Trophoblast cell (in vitro differentiated cells and primary cell): ENCODE results near the gene TMEM41A.

Source experiments
- DNase-seq, 2 donors: peaks; one replicate each; pipeline ENCODE4 v3.0.0-alpha.2; 2016
- H2AFZ ChIP-seq: 2 replicates; pipeline ENCODE4 v1.6.1; 2013; ENCODE audit warnings: low read length, moderate library complexity, mild to moderate bottlenecking; ENCODE audit not compliant: insufficient read depth, poor library complexity
- H2AK5ac ChIP-seq: 2 replicates; pipeline ENCODE4 v1.6.1; 2013; ENCODE audit warnings: mild to moderate bottlenecking, low read length
- H2BK120ac ChIP-seq: 2 replicates; pipeline ENCODE4 v1.6.1; 2013; ENCODE audit warnings: low read length, mild to moderate bottlenecking, moderate library complexity; ENCODE audit not compliant: insufficient read depth, poor library complexity
- H2BK12ac ChIP-seq: 2 replicates; pipeline ENCODE4 v1.6.1; 2013; ENCODE audit warnings: mild to moderate bottlenecking, low read length, moderate library complexity
- H2BK5ac ChIP-seq: 2 replicates; pipeline ENCODE4 v1.6.1; 2013; ENCODE audit warnings: low read length, low read depth, moderate library complexity, mild to moderate bottlenecking; ENCODE audit not compliant: poor library complexity
- H3K14ac ChIP-seq: 2 replicates; pipeline ENCODE4 v1.6.1; 2013; ENCODE audit warnings: mild to moderate bottlenecking, low read length
- H3K18ac ChIP-seq: 2 replicates; pipeline ENCODE4 v1.6.1; 2013; ENCODE audit warnings: mild to moderate bottlenecking, low read length
- H3K23ac ChIP-seq: 2 replicates; pipeline ENCODE4 v1.6.1; 2013; ENCODE audit warnings: low read length
- H3K27ac ChIP-seq: 2 replicates; pipeline ENCODE4 v1.5.1; 2013; ENCODE audit warnings: low read depth, mild to moderate bottlenecking, inconsistent platforms, low read length, moderate library complexity
- H3K27me3 ChIP-seq: 2 replicates; pipeline ENCODE4 v1.6.1; 2013; ENCODE audit warnings: inconsistent platforms, mild to moderate bottlenecking, low read length, moderate library complexity; ENCODE audit not compliant: insufficient read depth
- H3K36me3 ChIP-seq, 2 experiments: 1 replicate in 1 of 2; 2 replicates in 1 of 2; pipeline ENCODE4 v1.6.1; 2013; ENCODE audit warnings: low read length in 2 of 2, mild to moderate bottlenecking in 2 of 2, moderate library complexity in 1 of 2; ENCODE audit not compliant: insufficient read depth in 2 of 2, control insufficient read depth in 1 of 2
- H3K4ac ChIP-seq: 2 replicates; pipeline ENCODE4 v1.6.1; 2013; ENCODE audit warnings: low read depth, mild to moderate bottlenecking, low read length, moderate library complexity
- H3K4me1 ChIP-seq, 2 experiments: 1 replicate in 1 of 2; 2 replicates in 1 of 2; pipeline ENCODE4 v1.6.1; 2013; ENCODE audit warnings: low read length in 2 of 2, mild to moderate bottlenecking in 2 of 2, moderate library complexity in 1 of 2; ENCODE audit not compliant: insufficient read depth in 2 of 2, control insufficient read depth in 1 of 2
- H3K4me2 ChIP-seq: 2 replicates; pipeline ENCODE4 v1.6.1; 2013; ENCODE audit warnings: inconsistent platforms, mild to moderate bottlenecking, low read length, moderate library complexity
- H3K4me3 ChIP-seq: 2 replicates; pipeline ENCODE4 v1.5.1; 2013; ENCODE audit warnings: mild to moderate bottlenecking, low read depth, low read length, inconsistent platforms
- H3K79me1 ChIP-seq: one replicate; pipeline ENCODE4 v1.6.1; 2013; ENCODE audit warnings: low read length
- H3K79me2 ChIP-seq: 2 replicates; pipeline ENCODE4 v1.6.1; 2013; ENCODE audit warnings: low read length, mild to moderate bottlenecking; ENCODE audit not compliant: control insufficient read depth, insufficient read depth, poor library complexity
- H3K9ac ChIP-seq: 2 replicates; pipeline ENCODE4 v1.6.1; 2013; ENCODE audit warnings: mild to moderate bottlenecking, low read length
- H3K9me3 ChIP-seq: 2 replicates; pipeline ENCODE4 v1.6.1; 2013; ENCODE audit warnings: low read depth, mild to moderate bottlenecking, control low read depth, inconsistent platforms, low read length; ENCODE audit not compliant: insufficient read depth
- H4K12ac ChIP-seq: 2 replicates; pipeline ENCODE4 v1.6.1; 2013; ENCODE audit warnings: low read depth, mild to moderate bottlenecking, low read length, moderate library complexity
- H4K8ac ChIP-seq: 2 replicates; pipeline ENCODE4 v1.6.1; 2013; ENCODE audit warnings: low read depth, mild to moderate bottlenecking, low read length, moderate library complexity
- H4K91ac ChIP-seq: one replicate; pipeline ENCODE4 v1.6.1; 2013; ENCODE audit warnings: low read depth, mild to moderate bottlenecking, low read length, moderate library complexity
- WGBS: extraction: QIAGEN DNeasy Blood & Tissue Kit; methylation state at CpG from one replicate; pipeline ENCODE4 v1.1.7; 2013; ENCODE audit warnings: missing lambda C conversion rate; ENCODE audit not compliant: insufficient read length, insufficient coverage; ENCODE audit errors: extremely low coverage; 5-methylcytosine and 5-hydroxymethylcytosine counted together

TMEM41A gene

DNA sequence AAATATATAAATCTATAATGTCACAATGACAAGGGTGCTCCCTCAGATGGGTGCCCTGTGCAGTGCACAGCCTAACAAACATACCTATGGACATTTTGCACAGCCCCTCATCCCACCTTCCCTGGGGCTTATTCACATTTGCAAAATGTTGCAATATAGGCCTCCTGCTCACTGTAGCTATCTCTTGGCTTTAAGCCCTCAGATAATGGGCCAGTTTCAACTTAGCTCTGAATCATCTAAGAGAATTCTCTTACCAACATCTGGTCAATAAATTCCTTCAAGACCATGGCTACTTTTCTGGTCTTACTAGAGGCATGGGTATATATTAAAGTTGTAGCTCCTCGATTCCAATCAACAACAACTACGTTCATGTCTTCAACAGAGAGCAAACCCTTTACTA is 35.7 kb upstream of the TMEM41A start:
- H4K91ac ChIP-seq: no peak overlapping the region
- no peak overlapping the region for H3K14ac ChIP-seq
- H3K4me1 ChIP-seq: peaks cover 0 to 2% of the 10 kb centered on the region in 2 experiments
- H3K4ac ChIP-seq: no peak overlapping the region
- H3K4me2 ChIP-seq: no peak overlapping the region
- H3K23ac ChIP-seq: no peak overlapping the region
- H2BK5ac ChIP-seq: no peak overlapping the region
- no peak for DNase-seq
- H4K8ac ChIP-seq: no peak overlapping the region
- no peak overlapping the region for H3K27ac ChIP-seq
- H2BK120ac ChIP-seq: no peak overlapping the region
- no peaks in the 10 kb centered on the region for H3K9me3 ChIP-seq
- H3K4me3 ChIP-seq: no peak overlapping the region
- H3K79me2 ChIP-seq: no peaks in the 10 kb centered on the region
- no peak overlapping the region for H2AFZ ChIP-seq
- H3K18ac ChIP-seq: no peak overlapping the region
- H2BK12ac ChIP-seq: no peak overlapping the region
- no peaks in the 10 kb centered on the region for H3K79me1 ChIP-seq
- no peaks in the 10 kb centered on the region for H3K36me3 ChIP-seq
- no peak overlapping the region for H2AK5ac ChIP-seq
- H3K27me3 ChIP-seq: no peaks in the 10 kb centered on the region
- H3K9ac ChIP-seq: no peak overlapping the region
- WGBS: no CpG with 5 or more reads among the region's 2 CpGs
- no peak overlapping the region for H4K12ac ChIP-seq

- Histone ChIP-seq H2AK5ac (no peak overlapping the region), H3K36me3 (no peaks in the 10 kb centered on the region), H2AFZ (no peak overlapping the region), H3K27me3 (no peaks in the 10 kb centered on the region), H3K23ac (no peak overlapping the region), H3K9me3 (no peaks in the 10 kb centered on the region), H4K12ac (no peak overlapping the region), H3K79me2 (no peaks in the 10 kb centered on the region), H3K4ac (no peak overlapping the region), H3K18ac (no peak overlapping the region), H3K4me3 (no peak overlapping the region), H3K4me1 (peaks cover 0 to 2% of the 10 kb centered on the region in 2 experiments), H4K91ac (no peak overlapping the region), H3K27ac (no peak overlapping the region), H3K9ac (no peak overlapping the region), H2BK5ac (no peak overlapping the region), H3K4me2 (no peak overlapping the region), H2BK12ac (no peak overlapping the region), H3K14ac (no peak overlapping the region), H4K8ac (no peak overlapping the region), H2BK120ac (no peak overlapping the region), H3K79me1 (no peaks in the 10 kb centered on the region)
- WGBS: no CpG with 5 or more reads among the region's 5 CpGs
- no peak for DNase-seq
Measured at GRCh38 chr3:185532901-185533300, 34.1 kb upstream of the TMEM41A start.

- no peak overlapping the region for H2AK5ac ChIP-seq
- no peak overlapping the region for H2BK120ac ChIP-seq
- no peak overlapping the region for H4K8ac ChIP-seq
- no peak for DNase-seq
- H3K79me1 ChIP-seq: no peaks in the 10 kb centered on the region
- no peak overlapping the region for H2AFZ ChIP-seq
- H3K9me3 ChIP-seq: no peaks in the 10 kb centered on the region
- H4K12ac ChIP-seq: no peak overlapping the region
- no peak overlapping the region for H2BK5ac ChIP-seq
- no peak overlapping the region for H3K4ac ChIP-seq
- no peak overlapping the region for H3K4me3 ChIP-seq
- WGBS: no CpG with 5 or more reads among the region's 5 CpGs
- no peak overlapping the region for H3K14ac ChIP-seq
- no peaks in the 10 kb centered on the region for H3K36me3 ChIP-seq
- H3K27me3 ChIP-seq: no peaks in the 10 kb centered on the region
- no peak overlapping the region for H3K27ac ChIP-seq
- no peak overlapping the region for H3K18ac ChIP-seq
- H2BK12ac ChIP-seq: no peak overlapping the region
- no peaks in the 10 kb centered on the region for H3K79me2 ChIP-seq
- H3K4me2 ChIP-seq: no peak overlapping the region
- peaks cover 0 to 3% of the 10 kb centered on the region in 2 experiments for H3K4me1 ChIP-seq
- H3K23ac ChIP-seq: no peak overlapping the region
- no peak overlapping the region for H3K9ac ChIP-seq
- H4K91ac ChIP-seq: no peak overlapping the region
Measured at GRCh38 chr3:185530856-185531255, 32.0 kb upstream of the TMEM41A start.

DNA sequence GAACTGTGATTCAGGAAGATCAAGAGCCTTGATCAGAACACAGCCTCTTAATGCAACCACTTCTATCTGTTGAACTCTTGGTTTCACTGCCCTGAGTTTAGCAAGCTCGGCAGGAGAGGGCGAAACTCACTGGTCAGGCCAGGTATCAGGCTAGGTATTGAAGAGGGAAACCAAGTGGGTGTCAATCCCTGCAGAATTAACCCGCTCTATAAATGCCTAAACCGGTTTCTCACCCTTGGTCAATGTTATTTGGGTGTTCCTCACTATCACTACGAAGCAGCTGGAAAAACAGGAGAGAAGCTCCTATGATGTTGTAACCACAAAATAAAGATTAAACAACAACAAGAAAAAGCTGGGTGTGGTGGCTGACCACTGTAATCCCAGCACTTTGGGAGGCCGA is 29.7 kb upstream of the TMEM41A start:
- no peak overlapping the region for H2BK12ac ChIP-seq
- H3K79me2 ChIP-seq: no peaks in the 10 kb centered on the region
- H2AFZ ChIP-seq: no peak overlapping the region
- no peaks in the 10 kb centered on the region for H3K36me3 ChIP-seq
- H4K8ac ChIP-seq: no peak overlapping the region
- no peak overlapping the region for H3K4ac ChIP-seq
- H2AK5ac ChIP-seq: no peak overlapping the region
- no peak overlapping the region for H3K27ac ChIP-seq
- no peak overlapping the region for H2BK5ac ChIP-seq
- no peak overlapping the region for H4K12ac ChIP-seq
- H3K4me2 ChIP-seq: no peak overlapping the region
- H3K27me3 ChIP-seq: no peaks in the 10 kb centered on the region
- no peak overlapping the region for H2BK120ac ChIP-seq
- peaks cover 0 to 3% of the 10 kb centered on the region in 2 experiments for H3K4me1 ChIP-seq
- H3K9ac ChIP-seq: no peak overlapping the region
- H3K14ac ChIP-seq: no peak overlapping the region
- no peaks in the 10 kb centered on the region for H3K79me1 ChIP-seq
- no peak for DNase-seq
- H3K23ac ChIP-seq: no peak overlapping the region
- no peak overlapping the region for H3K4me3 ChIP-seq
- no peak overlapping the region for H4K91ac ChIP-seq
- no peak overlapping the region for H3K18ac ChIP-seq
- H3K9me3 ChIP-seq: no peaks in the 10 kb centered on the region
- WGBS: no CpG with 5 or more reads among the region's 6 CpGs
